ENCODE data around the gene TNFRSF25. TPM values are rescaled to one million over a fixed set of nuclear protein-coding genes. Genes with fewer than 3 reads are reported as not detected.
A peak's percentile ranks its signal among the peaks of the same experiment; 100 is the strongest.

TNFRSF25 gene
- total and polyA plus RNA-seq, 2 of the 8 experiments (the other 6 are each of a cell fraction or from before 2014, with no cell fraction given): 10.7 to 19.5 TPM

- Histone ChIP-seq H2BK120ac (replicated peaks; ENCODE audit: low read depth, low read length) (no peak overlapping the region), H2BK15ac (ENCODE audit: low read length) (0 out of 2 replicates have a peak overlapping the region, but pooled peaks have one; percentile 37), H4K91ac (replicated peaks; ENCODE audit: insufficient read length, low read length) (no peak overlapping the region), H3K4ac (replicated peaks; ENCODE audit: insufficient read length, low read depth, low read length) (no peak overlapping the region), H3K4me2 (ENCODE audit: insufficient read depth in 1 of 2, low read depth in 2 of 2, low read length in 2 of 2) (peak overlapping the region in 1 of 2 experiments; percentile 79; a peak in 1 of 4 replicates), H3K9ac (replicated peaks in 1 of 4; ENCODE audit: extremely low read depth in 1 of 4, low read depth in 3 of 4, low read length in 3 of 4) (no peak overlapping the region), H3K14ac (ENCODE audit: insufficient read length) (no peak overlapping the region), H3K27ac (ENCODE audit: low read depth, low read length) (no peak overlapping the region), H2BK12ac (ENCODE audit: low read depth, low read length) (no peak overlapping the region), H3K56ac (replicated peaks; ENCODE audit: insufficient read length, low read depth, low read length) (no peak overlapping the region), H4K20me1 (replicated peaks in 1 of 2; ENCODE audit: control insufficient read depth in 1 of 2, insufficient read depth in 2 of 2, low read length in 2 of 2) (no peaks in the 10 kb centered on the region), H4K5ac (ENCODE audit: insufficient read length, low read depth, low read length) (no peak overlapping the region), H3K4me3 (ENCODE audit: extremely low read depth in 1 of 4, insufficient read depth in 2 of 4, low read depth in 3 of 4, low read length in 4 of 4) (no peak overlapping the region), H3K79me1 (ENCODE audit: low read depth, low read length) (no peaks in the 10 kb centered on the region), H3K9me3 (ENCODE audit: insufficient read depth in 2 of 2, low read depth in 1 of 2, low read length in 1 of 2) (no peaks in the 10 kb centered on the region; a peak in 1 of 4 replicates), H2BK20ac (ENCODE audit: low read length) (no peak overlapping the region), H2AFZ (ENCODE audit: low read length) (no peak overlapping the region), H4K8ac (ENCODE audit: extremely low read depth, insufficient read depth, low read length) (peak overlapping the region; percentile 14; the same call in 1 of the 2 replicates), H3K27me3 (replicated peaks in 1 of 4; ENCODE audit: control insufficient read depth in 3 of 4, extremely low read depth in 1 of 4, insufficient read depth in 3 of 4, low read length in 3 of 4) (peaks cover 3 to 27% (median 15%) of the 10 kb centered on the region in 4 experiments; a peak in 6 of 7 replicates), H3K4me1 (replicated peaks in 1 of 4; ENCODE audit: control insufficient read depth in 3 of 4, insufficient read depth in 4 of 4, low read length in 3 of 4) (peaks cover 0 to 28% (median 14%) of the 10 kb centered on the region in 4 experiments; a peak in 6 of 7 replicates), H3K23ac (ENCODE audit: insufficient read length) (no peak overlapping the region), H2AK5ac (ENCODE audit: low read depth, low read length) (no peak overlapping the region), H3K36me3 (ENCODE audit: control insufficient read depth in 2 of 4, insufficient read depth in 4 of 4, low read length in 3 of 4) (no peaks in the 10 kb centered on the region; a peak in 1 of 8 replicates), H3K23me2 (ENCODE audit: low read depth, low read length) (peaks cover 13% of the 10 kb centered on the region; the same call in 1 of the 2 replicates), H3K79me2 (ENCODE audit: control insufficient read depth in 1 of 2, insufficient read depth in 2 of 2, low read length in 2 of 2) (no peaks in the 10 kb centered on the region), H3K18ac (ENCODE audit: extremely low read depth, low read length) (no peak overlapping the region), H2BK5ac (ENCODE audit: low read depth, low read length) (no peak overlapping the region)
- ChIA-PET POLR2A (ENCODE audit: partially characterized antibody) (interaction anchor here (3.3 to 12.2 kb wide), 2 partner anchors 13 to 21 kb away, joined by 13 to 123 read pairs; partner anchors contain the start of gene TNFRSF25), CTCF (ENCODE audit: partially characterized antibody) (interaction anchor here (1.0 to 16.7 kb wide), 11 partner anchors 11 to 211 kb away, joined by 3 to 168 read pairs (median 13); partner anchors contain the start of genes PLEKHG5 and TNFRSF25)
- TF ChIP-seq BCL11A (IDR thresholded peaks at IDR 0.05; ENCODE audit: low read depth in 2 of 2, low read length in 2 of 2) (no peak), MAFK (IDR thresholded peaks at IDR 0.05; ENCODE audit: low read depth, low read length) (no peak), SRF (IDR thresholded peaks at IDR 0.05; ENCODE audit: low read depth, low read length) (no peak), CREB1 (IDR thresholded peaks at IDR 0.05) (no peak), NANOG (IDR thresholded peaks at IDR 0.05; ENCODE audit: insufficient read depth, low read depth, low read length, poor library complexity, severe bottlenecking) (no peak), SP4 (IDR thresholded peaks at IDR 0.05; ENCODE audit: low read length) (no peak), SAP30 (IDR thresholded peaks at IDR 0.05; ENCODE audit: insufficient read depth, insufficient replicate concordance, low read length) (no peak), HDAC2 (IDR thresholded peaks at IDR 0.05; ENCODE audit: borderline replicate concordance in 1 of 2, low read depth in 2 of 2, low read length in 2 of 2) (no peak), SP2 (IDR thresholded peaks at IDR 0.05; ENCODE audit: low read length) (no peak)
- FAIRE-seq (no peak), DNase-seq (ENCODE audit: low read depth in 1 of 2, low spot score in 2 of 2) (no peak)
- 90% methylated on average over 4 of the region's 7 CpGs; no CpG with 5 or more reads in 1 of the 2 experiments for WGBS, 2 experiments (ENCODE audit: extremely low coverage in 1 of 2, insufficient coverage in 1 of 2, insufficient read length in 1 of 2, insufficient replicate concordance in 2 of 2, low coverage in 1 of 2, low lambda C conversion rate in 2 of 2, missing lambda C conversion rate in 1 of 2)
Measured at GRCh38 chr1:6450005-6450450, 15.9 kb downstream of the TNFRSF25 start.

All from H1 (cell line).